Neural progenitor cell (in vitro differentiated cells): ENCODE results near the gene WDHD1. TPM values are rescaled to one million over a fixed set of nuclear protein-coding genes. Genes with fewer than 3 reads are reported as not detected.
"Not testable (repeated sequence)": the region's sequence is repeated elsewhere in the genome, so short reads cannot be mapped to it uniquely, and the experiment has no call there.

Experiments used
- DNase-seq: peaks from one replicate; pipeline ENCODE4 v3.0.0-alpha.2; 2016; ENCODE audit warnings: low spot score
- H2AFZ ChIP-seq: fragments of 200-600 bp; sonication (generic); replicated peaks from 2 replicates; pipeline ENCODE4 v1.6.1; 2016; ENCODE audit warnings: antibody characterized with exemption
- H3F3A ChIP-seq: fragments of 200-600 bp; sonication (generic); 2 replicates; pipeline ENCODE4 v1.6.1; 2016; ENCODE audit warnings: antibody characterized with exemption, low read depth
- H3K27ac ChIP-seq: fragments of 200-600 bp; sonication (generic); 2 replicates; pipeline ENCODE4 v1.5.1; 2016; ENCODE audit warnings: mild to moderate bottlenecking
- H3K27me3 ChIP-seq: fragments of 200-600 bp; sonication (generic); 2 replicates; pipeline ENCODE4 v1.6.1; 2016; ENCODE audit warnings: mild to moderate bottlenecking, moderate library complexity
- H3K36me3 ChIP-seq: fragments of 200-600 bp; sonication (generic); 2 replicates; pipeline ENCODE4 v1.5.1; 2016
- H3K4me1 ChIP-seq: fragments of 200-600 bp; sonication (generic); 2 replicates; pipeline ENCODE4 v1.6.1; 2016; ENCODE audit warnings: mixed run types
- H3K4me2 ChIP-seq: fragments of 200-600 bp; sonication (generic); 2 replicates; pipeline ENCODE4 v1.6.1; 2016
- H3K4me3 ChIP-seq: fragments of 200-600 bp; sonication (generic); 2 replicates; pipeline ENCODE4 v1.5.1; 2016
- H3K79me2 ChIP-seq: fragments of 200-600 bp; sonication (generic); 2 replicates; pipeline ENCODE4 v1.6.1; 2016; ENCODE audit warnings: low read depth
- H3K9ac ChIP-seq: fragments of 200-600 bp; sonication (generic); 2 replicates; pipeline ENCODE4 v1.6.1; 2016
- H3K9me3 ChIP-seq: fragments of 200-600 bp; sonication (generic); 2 replicates; pipeline ENCODE4 v1.5.1; 2016; ENCODE audit warnings: low read depth
- H4K20me1 ChIP-seq: fragments of 200-600 bp; sonication (generic); 2 replicates; pipeline ENCODE4 v1.6.1; 2016; ENCODE audit warnings: low read depth
- H3K27ac Mint-ChIP-seq: 3 replicates; pipeline ENCODE4 v1.8.0; 2021; ENCODE audit warnings: mixed read lengths
- H3K27me3 Mint-ChIP-seq: 2 replicates; pipeline ENCODE4 v1.8.0; 2022; ENCODE audit warnings: low read depth, mild to moderate bottlenecking, inconsistent platforms, moderate library complexity, mixed read lengths; ENCODE audit not compliant: insufficient read depth
- H3K36me3 Mint-ChIP-seq: 3 replicates; pipeline ENCODE4 v1.8.0; 2021; ENCODE audit warnings: mixed read lengths
- H3K4me1 Mint-ChIP-seq: 3 replicates; pipeline ENCODE4 v1.8.0; 2021; ENCODE audit warnings: mixed read lengths
- H3K4me3 Mint-ChIP-seq: 3 replicates; pipeline ENCODE4 v1.8.0; 2021; ENCODE audit warnings: mild to moderate bottlenecking, moderate library complexity, mixed read lengths
- H3K9me3 Mint-ChIP-seq: 3 replicates; pipeline ENCODE4 v1.8.0; 2020; ENCODE audit warnings: mixed read lengths
- CTCF ChIP-seq: fragments of 200-600 bp; sonication (generic); IDR thresholded peaks from 2 replicates; pipeline ENCODE4 v1.5.1; 2017; ENCODE audit warnings: antibody characterized with exemption, mild to moderate bottlenecking
- EZH2 ChIP-seq: fragments of 200-600 bp; sonication (generic); IDR thresholded peaks from 2 replicates; pipeline ENCODE4 v1.6.1; 2017; ENCODE audit warnings: antibody characterized with exemption, mild to moderate bottlenecking, moderate library complexity
- EZH2phosphoT487 ChIP-seq: fragments of 200-600 bp; sonication (generic); IDR thresholded peaks from 2 replicates; pipeline ENCODE4 v1.6.1; 2017; ENCODE audit warnings: antibody characterized with exemption
- total RNA-seq: library from RNA; depleted of rRNA; stranded (reverse); fragments of >200 nt; gene quantifications from 2 replicates; pipeline ENCODE4 v1.2.3, GENCODE V29; 2015; ENCODE audit warnings: low replicate concordance

Gene WDHD1
- total RNA-seq, 1 donor from 2014 or later: 82.0 TPM

- Histone ChIP-seq H3F3A (no peaks in the 10 kb centered on the region), H3K4me2 (no peak overlapping the region), H3K4me3 (no peak overlapping the region), H3K79me2 (no peaks in the 10 kb centered on the region), H3K9me3 (no peaks in the 10 kb centered on the region), H3K9ac (no peak overlapping the region), H3K36me3 (no peaks in the 10 kb centered on the region), H4K20me1 (no peaks in the 10 kb centered on the region), H3K27me3 (no peaks in the 10 kb centered on the region), H3K4me1 (no peaks in the 10 kb centered on the region), H3K27ac (no peak overlapping the region), H2AFZ (no peak overlapping the region)
- no peak for TF ChIP-seq CTCF
- no peak for TF ChIP-seq EZH2phosphoT487
- no peak overlapping the region for H3K4me3 Mint-ChIP-seq
- H3K27me3 Mint-ChIP-seq: no peaks in the 10 kb centered on the region
- DNase-seq: no peak
- H3K4me1 Mint-ChIP-seq: no peaks in the 10 kb centered on the region
- no peaks in the 10 kb centered on the region for H3K36me3 Mint-ChIP-seq
- no peak overlapping the region for H3K27ac Mint-ChIP-seq
- H3K9me3 Mint-ChIP-seq: no peaks in the 10 kb centered on the region
These were observed 95.8 kb downstream of the WDHD1 start for GRCh38 chr14:54931101-54931500.

DNA sequence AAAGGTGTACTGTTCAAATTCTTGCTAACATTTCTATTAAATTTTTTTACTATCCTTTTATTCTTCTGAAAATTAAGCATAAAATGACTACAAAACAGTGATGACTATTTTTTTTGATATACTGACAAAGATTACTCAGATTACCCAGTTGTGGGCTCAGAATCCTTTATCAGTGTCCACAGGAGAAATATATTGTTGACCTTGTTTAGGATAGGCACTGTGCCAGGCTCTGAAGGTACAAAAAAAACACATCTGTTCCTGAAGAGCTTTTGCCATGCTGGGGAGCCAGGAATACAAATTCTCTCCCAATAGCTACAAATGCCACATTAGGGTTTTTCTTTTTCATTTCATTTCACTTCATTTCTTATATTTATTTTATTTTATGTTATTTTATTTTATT, 97.3 kb downstream of the WDHD1 start:
- Mint-ChIP-seq H3K9me3 (no peaks in the 10 kb centered on the region), H3K27ac (no peak overlapping the region), H3K36me3 (no peaks in the 10 kb centered on the region), H3K4me3 (no peak overlapping the region), H3K27me3 (no peaks in the 10 kb centered on the region), H3K4me1 (no peaks in the 10 kb centered on the region)
- Histone ChIP-seq H2AFZ (no peak overlapping the region), H3K9me3 (no peaks in the 10 kb centered on the region), H3K4me2 (no peak overlapping the region), H3F3A (no peaks in the 10 kb centered on the region), H3K79me2 (no peaks in the 10 kb centered on the region), H3K4me3 (no peak overlapping the region), H3K27ac (no peak overlapping the region), H3K4me1 (no peaks in the 10 kb centered on the region), H3K9ac (no peak overlapping the region), H3K36me3 (no peaks in the 10 kb centered on the region), H3K27me3 (no peaks in the 10 kb centered on the region), H4K20me1 (no peaks in the 10 kb centered on the region)
- no peak for DNase-seq
- TF ChIP-seq EZH2 (no peak), CTCF (no peak), EZH2phosphoT487 (no peak)

GRCh38 chr14:54928216-54928615, 98.7 kb downstream of the WDHD1 start:
- DNase-seq: no peak
- H3K4me3 ChIP-seq: no peak overlapping the region
- Mint-ChIP-seq H3K27ac (no peak overlapping the region), H3K36me3 (no peaks in the 10 kb centered on the region), H3K27me3 (no peaks in the 10 kb centered on the region), H3K9me3 (no peaks in the 10 kb centered on the region), H3K4me1 (no peaks in the 10 kb centered on the region), H3K4me3 (no peak overlapping the region)
- no peaks in the 10 kb centered on the region for H3K9me3 ChIP-seq
- no peaks in the 10 kb centered on the region for H3K36me3 ChIP-seq
- no peaks in the 10 kb centered on the region for H3K4me1 ChIP-seq
- TF ChIP-seq EZH2phosphoT487 (no peak), EZH2 (no peak), CTCF (no peak)
- no peak overlapping the region for H3K9ac ChIP-seq
- no peaks in the 10 kb centered on the region for H3F3A ChIP-seq
- no peaks in the 10 kb centered on the region for H3K79me2 ChIP-seq
- H2AFZ ChIP-seq: no peak overlapping the region
- H4K20me1 ChIP-seq: no peaks in the 10 kb centered on the region
- H3K4me2 ChIP-seq: no peak overlapping the region
- no peak overlapping the region for H3K27ac ChIP-seq
- H3K27me3 ChIP-seq: no peaks in the 10 kb centered on the region

DNA sequence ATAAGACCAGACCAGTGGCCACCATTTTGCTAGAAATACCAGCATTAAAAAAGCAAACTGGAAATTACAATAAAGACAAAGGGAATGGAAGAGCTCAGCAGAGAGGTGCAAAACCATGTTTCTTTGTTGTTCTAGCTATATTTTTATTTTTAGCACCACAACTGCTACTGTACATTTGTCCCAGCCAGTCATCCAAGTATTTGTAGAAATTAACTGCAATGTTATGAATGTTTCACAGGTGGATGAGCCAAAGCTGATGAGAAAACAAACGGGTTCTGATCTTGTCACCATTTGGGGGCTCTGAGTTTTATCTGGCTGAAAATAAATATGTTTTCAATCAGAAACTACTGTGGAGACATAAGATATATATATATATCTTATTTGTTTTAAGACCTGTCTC, 99.3 kb downstream of the WDHD1 start:
- Histone ChIP-seq H3K9ac (no peak overlapping the region), H3K79me2 (no peaks in the 10 kb centered on the region), H3K4me2 (no peak overlapping the region), H3K9me3 (no peaks in the 10 kb centered on the region), H2AFZ (no peak overlapping the region), H3F3A (no peaks in the 10 kb centered on the region), H4K20me1 (no peaks in the 10 kb centered on the region), H3K36me3 (no peaks in the 10 kb centered on the region), H3K4me1 (no peaks in the 10 kb centered on the region), H3K4me3 (no peak overlapping the region), H3K27ac (no peak overlapping the region), H3K27me3 (no peaks in the 10 kb centered on the region)
- Mint-ChIP-seq H3K36me3 (no peaks in the 10 kb centered on the region), H3K4me1 (no peaks in the 10 kb centered on the region), H3K4me3 (no peak overlapping the region), H3K27me3 (no peaks in the 10 kb centered on the region), H3K9me3 (no peaks in the 10 kb centered on the region), H3K27ac (no peak overlapping the region)
- no peak for TF ChIP-seq EZH2phosphoT487
- TF ChIP-seq CTCF: no peak
- no peak for TF ChIP-seq EZH2
- no peak for DNase-seq

GRCh38 chr14:54926570-54926969, 100.3 kb downstream of the WDHD1 start:
- not testable (repeated sequence) for H3K9ac ChIP-seq, H3K4me1 Mint-ChIP-seq, H3K27me3 ChIP-seq, H3K4me1 ChIP-seq, H3K36me3 ChIP-seq, H3K9me3 ChIP-seq, DNase-seq, H3K27ac ChIP-seq, H2AFZ ChIP-seq, H3K27me3 Mint-ChIP-seq, H3K27ac Mint-ChIP-seq, H3K4me3 Mint-ChIP-seq, H3K79me2 ChIP-seq, H3K9me3 Mint-ChIP-seq, H3K4me2 ChIP-seq, H4K20me1 ChIP-seq, H3K36me3 Mint-ChIP-seq, H3K4me3 ChIP-seq, H3F3A ChIP-seq
